ENCODE results near the gene SLC16A5. TPM values are rescaled to one million over a fixed set of nuclear protein-coding genes. Genes with fewer than 3 reads are reported as not detected.

SLC16A5 gene
- polyA plus RNA-seq, 1 donor from 2014 or later, result not detected

GRCh38 chr17:75090871-75091854 is 3.4 kb downstream of the SLC16A5 start:
- no peak overlapping the region for H3K4me3 ChIP-seq (ENCODE audit: low read length)

GRCh38 chr17:75091855-75092327 is 4.1 kb downstream of the SLC16A5 start:
- H3K79me2 ChIP-seq (replicated peaks; ENCODE audit: insufficient read depth, low read length), result no peaks in the 10 kb centered on the region
- H3K27ac ChIP-seq (ENCODE audit: low read length), result no peak overlapping the region
- no peaks in the 10 kb centered on the region for H3K9me2 ChIP-seq (ENCODE audit: insufficient read depth, low read length)
- H4K20me1 ChIP-seq (ENCODE audit: insufficient read depth), result no peaks in the 10 kb centered on the region
- no peak overlapping the region for H3K9ac ChIP-seq (ENCODE audit: low read length)
- TF ChIP-seq, protein P1, sequence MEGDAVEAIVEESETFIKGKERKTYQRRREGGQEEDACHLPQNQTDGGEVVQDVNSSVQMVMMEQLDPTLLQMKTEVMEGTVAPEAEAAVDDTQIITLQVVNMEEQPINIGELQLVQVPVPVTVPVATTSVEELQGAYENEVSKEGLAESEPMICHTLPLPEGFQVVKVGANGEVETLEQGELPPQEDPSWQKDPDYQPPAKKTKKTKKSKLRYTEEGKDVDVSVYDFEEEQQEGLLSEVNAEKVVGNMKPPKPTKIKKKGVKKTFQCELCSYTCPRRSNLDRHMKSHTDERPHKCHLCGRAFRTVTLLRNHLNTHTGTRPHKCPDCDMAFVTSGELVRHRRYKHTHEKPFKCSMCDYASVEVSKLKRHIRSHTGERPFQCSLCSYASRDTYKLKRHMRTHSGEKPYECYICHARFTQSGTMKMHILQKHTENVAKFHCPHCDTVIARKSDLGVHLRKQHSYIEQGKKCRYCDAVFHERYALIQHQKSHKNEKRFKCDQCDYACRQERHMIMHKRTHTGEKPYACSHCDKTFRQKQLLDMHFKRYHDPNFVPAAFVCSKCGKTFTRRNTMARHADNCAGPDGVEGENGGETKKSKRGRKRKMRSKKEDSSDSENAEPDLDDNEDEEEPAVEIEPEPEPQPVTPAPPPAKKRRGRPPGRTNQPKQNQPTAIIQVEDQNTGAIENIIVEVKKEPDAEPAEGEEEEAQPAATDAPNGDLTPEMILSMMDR (IDR thresholded peaks at IDR 0.05; ENCODE audit: poor library complexity, severe bottlenecking), result no peak
- TF ChIP-seq SMC3 (conservative IDR thresholded peaks at IDR 0.05; ENCODE audit: poor library complexity), result no peak
- TF ChIP-seq EZH2 (IDR thresholded peaks at IDR 0.05; ENCODE audit: borderline replicate concordance, insufficient read depth, low read length, poor library complexity, severe bottlenecking), result no peak
- no peak for TF ChIP-seq POLR2AphosphoS5 (IDR thresholded peaks at IDR 0.05)
- TF ChIP-seq, protein P2, sequence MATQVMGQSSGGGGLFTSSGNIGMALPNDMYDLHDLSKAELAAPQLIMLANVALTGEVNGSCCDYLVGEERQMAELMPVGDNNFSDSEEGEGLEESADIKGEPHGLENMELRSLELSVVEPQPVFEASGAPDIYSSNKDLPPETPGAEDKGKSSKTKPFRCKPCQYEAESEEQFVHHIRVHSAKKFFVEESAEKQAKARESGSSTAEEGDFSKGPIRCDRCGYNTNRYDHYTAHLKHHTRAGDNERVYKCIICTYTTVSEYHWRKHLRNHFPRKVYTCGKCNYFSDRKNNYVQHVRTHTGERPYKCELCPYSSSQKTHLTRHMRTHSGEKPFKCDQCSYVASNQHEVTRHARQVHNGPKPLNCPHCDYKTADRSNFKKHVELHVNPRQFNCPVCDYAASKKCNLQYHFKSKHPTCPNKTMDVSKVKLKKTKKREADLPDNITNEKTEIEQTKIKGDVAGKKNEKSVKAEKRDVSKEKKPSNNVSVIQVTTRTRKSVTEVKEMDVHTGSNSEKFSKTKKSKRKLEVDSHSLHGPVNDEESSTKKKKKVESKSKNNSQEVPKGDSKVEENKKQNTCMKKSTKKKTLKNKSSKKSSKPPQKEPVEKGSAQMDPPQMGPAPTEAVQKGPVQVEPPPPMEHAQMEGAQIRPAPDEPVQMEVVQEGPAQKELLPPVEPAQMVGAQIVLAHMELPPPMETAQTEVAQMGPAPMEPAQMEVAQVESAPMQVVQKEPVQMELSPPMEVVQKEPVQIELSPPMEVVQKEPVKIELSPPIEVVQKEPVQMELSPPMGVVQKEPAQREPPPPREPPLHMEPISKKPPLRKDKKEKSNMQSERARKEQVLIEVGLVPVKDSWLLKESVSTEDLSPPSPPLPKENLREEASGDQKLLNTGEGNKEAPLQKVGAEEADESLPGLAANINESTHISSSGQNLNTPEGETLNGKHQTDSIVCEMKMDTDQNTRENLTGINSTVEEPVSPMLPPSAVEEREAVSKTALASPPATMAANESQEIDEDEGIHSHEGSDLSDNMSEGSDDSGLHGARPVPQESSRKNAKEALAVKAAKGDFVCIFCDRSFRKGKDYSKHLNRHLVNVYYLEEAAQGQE (IDR thresholded peaks at IDR 0.05; ENCODE audit: borderline replicate concordance), result no peak
- H3F3A ChIP-seq (ENCODE audit: insufficient read depth, low read length, poor library complexity, severe bottlenecking), result no peaks in the 10 kb centered on the region
- H3K36me3 ChIP-seq (ENCODE audit: insufficient read depth, low read length), result no peaks in the 10 kb centered on the region
- no peak overlapping the region for H2AFZ ChIP-seq (ENCODE audit: low read depth, low read length)
- no peaks in the 10 kb centered on the region for H3K9me3 ChIP-seq (ENCODE audit: low read length)
- H3K4me3 ChIP-seq (ENCODE audit: low read length), result no peak overlapping the region
- H3K4me2 ChIP-seq (ENCODE audit: low read length), result no peak overlapping the region
- H3K27me3 ChIP-seq (ENCODE audit: insufficient read depth, low read depth, low read length), result peaks cover 14% of the 10 kb centered on the region

More at GRCh38 chr17:75090871-75091854, 3.4 kb downstream of the SLC16A5 start:
- Histone ChIP-seq H3K9me3 (ENCODE audit: low read length) (no peaks in the 10 kb centered on the region), H3K36me3 (ENCODE audit: insufficient read depth, low read length) (no peaks in the 10 kb centered on the region), H3K27ac (ENCODE audit: low read length) (no peak overlapping the region), H3K9ac (ENCODE audit: low read length) (no peak overlapping the region), H3K4me2 (ENCODE audit: low read length) (no peak overlapping the region), H3K27me3 (ENCODE audit: insufficient read depth, low read depth, low read length) (peaks cover 14% of the 10 kb centered on the region), H4K20me1 (ENCODE audit: insufficient read depth) (no peaks in the 10 kb centered on the region), H2AFZ (ENCODE audit: low read depth, low read length) (no peak overlapping the region), H3F3A (ENCODE audit: insufficient read depth, low read length, poor library complexity, severe bottlenecking) (no peaks in the 10 kb centered on the region), H3K79me2 (replicated peaks; ENCODE audit: insufficient read depth, low read length) (no peaks in the 10 kb centered on the region), H3K9me2 (ENCODE audit: insufficient read depth, low read length) (no peaks in the 10 kb centered on the region)
- TF ChIP-seq EZH2 (IDR thresholded peaks at IDR 0.05; ENCODE audit: borderline replicate concordance, insufficient read depth, low read length, poor library complexity, severe bottlenecking) (no peak), TAF1 (IDR thresholded peaks at IDR 0.05; ENCODE audit: low read depth) (no peak), SMC3 (conservative IDR thresholded peaks at IDR 0.05; ENCODE audit: poor library complexity) (no peak), MXI1 (conservative IDR thresholded peaks at IDR 0.05; ENCODE audit: poor library complexity, severe bottlenecking) (no peak), POLR2AphosphoS5 (IDR thresholded peaks at IDR 0.05) (no peak), EP300 (conservative IDR thresholded peaks at IDR 0.05; ENCODE audit: poor library complexity, severe bottlenecking) (no peak), RAD21 (conservative IDR thresholded peaks at IDR 0.05) (no peak)
- TF ChIP-seq, protein P2 (IDR thresholded peaks at IDR 0.05; ENCODE audit: borderline replicate concordance), result no peak
- TF ChIP-seq, protein P1 (IDR thresholded peaks at IDR 0.05; ENCODE audit: poor library complexity, severe bottlenecking), result no peak
